Gastrocnemius medialis (tissue), 4 donors: ENCODE results near the gene VEZT.

Experiments
- CTCF ChIP-seq, 5 experiments: fragments of 450-650 bp in 3 of 5; fragments of 200-600 bp in 2 of 5; sonication (generic) in 2 of 5; IDR thresholded peaks in 4 of 5; conservative IDR thresholded peaks in 1 of 5; 1 replicate in 4 of 5; 2 replicates in 1 of 5; pipeline ENCODE4 v1.5.1; 2016 to 2019; ENCODE audit warnings: antibody characterized with exemption in 5 of 5, mild to moderate bottlenecking in 3 of 5, moderate library complexity in 3 of 5
- POLR2A ChIP-seq, 2 donors: fragments of 450-650 bp; IDR thresholded peaks; one replicate each; pipeline ENCODE4 v1.6.1; 2017; ENCODE audit warnings: antibody characterized with exemption in 2 of 2, mild to moderate bottlenecking in 2 of 2, moderate library complexity in 2 of 2

- TF ChIP-seq CTCF (IDR thresholded peaks at IDR 0.05 in 4 of 5, conservative IDR thresholded peaks at IDR 0.05 in 1 of 5) = no peak
- TF ChIP-seq POLR2A (IDR thresholded peaks at IDR 0.05) = no peak
Measured at GRCh38 chr12:95279856-95280255, 62.2 kb downstream of the VEZT start.
